HFFc6 (cell line): ENCODE results near the gene CNGB1. TPM values are rescaled to one million over a fixed set of nuclear protein-coding genes. Genes with fewer than 3 reads are reported as not detected.
"Not testable (repeated sequence)": the region's sequence is repeated elsewhere in the genome, so short reads cannot be mapped to it uniquely, and the experiment has no call there.

ENCODE experiments used
- DNase-seq: peaks from one replicate; pipeline ENCODE4 v3.0.0-alpha.2; 2018
- H3K27ac Mint-ChIP-seq: 2 replicates; pipeline ENCODE4 v1.8.0; 2020; ENCODE audit warnings: mild to moderate bottlenecking, mixed read lengths
- H3K27me3 Mint-ChIP-seq: 2 replicates; pipeline ENCODE4 v1.8.0; 2021; ENCODE audit warnings: mild to moderate bottlenecking, moderate library complexity, mixed read lengths; ENCODE audit not compliant: insufficient read depth
- H3K36me3 Mint-ChIP-seq: 2 replicates; pipeline ENCODE4 v1.8.0; 2021; ENCODE audit warnings: low read depth, mixed read lengths
- H3K4me1 Mint-ChIP-seq: 2 replicates; pipeline ENCODE4 v1.8.0; 2020; ENCODE audit warnings: low read depth, mixed read lengths
- H3K4me3 Mint-ChIP-seq: 2 replicates; pipeline ENCODE4 v1.8.0; 2020; ENCODE audit warnings: mild to moderate bottlenecking, moderate library complexity, mixed read lengths
- H3K9me3 Mint-ChIP-seq: 2 replicates; pipeline ENCODE4 v1.8.0; 2020; ENCODE audit warnings: mild to moderate bottlenecking, mixed read lengths
- CTCF ChIP-seq: fragments of 200-600 bp; sonication (generic); IDR thresholded peaks from 2 replicates; pipeline ENCODE4 v1.5.0; 2021; ENCODE audit warnings: antibody characterized with exemption, mild to moderate bottlenecking
- total RNA-seq, 6 experiments: library from RNA; stranded (reverse); fragmentation: NEBNext Ultra II Directional; extraction: Animal tissue kit (Norgen Biotek cat#: 25700); gene quantifications; 2 replicates in 1 of 6; 3 replicates in 5 of 6; pipeline ENCODE4 v1.2.3, GENCODE V29; 2021

CNGB1 gene
- total RNA-seq, 6 experiments from 2014 or later: 0.02 TPM; not detected in 5

GRCh38 chr16:57947261-57947660 lies 23.7 kb downstream of the CNGB1 start:
- H3K27ac Mint-ChIP-seq: no peak overlapping the region

GRCh38 chr16:57946181-57946801 lies 24.6 kb downstream of the CNGB1 start:
- Mint-ChIP-seq H3K27me3 (peaks cover 16% of the 10 kb centered on the region), H3K9me3 (no peaks in the 10 kb centered on the region), H3K27ac (no peak overlapping the region), H3K36me3 (no peaks in the 10 kb centered on the region), H3K4me3 (no peak overlapping the region), H3K4me1 (no peaks in the 10 kb centered on the region)
- no peak for DNase-seq
- no peak for TF ChIP-seq CTCF

More at GRCh38 chr16:57947261-57947660, 23.7 kb downstream of the CNGB1 start:
- H3K4me3 Mint-ChIP-seq: no peak overlapping the region
- TF ChIP-seq CTCF: no peak
- no peaks in the 10 kb centered on the region for H3K36me3 Mint-ChIP-seq
- H3K9me3 Mint-ChIP-seq: no peaks in the 10 kb centered on the region
- DNase-seq: no peak
- H3K4me1 Mint-ChIP-seq: no peaks in the 10 kb centered on the region
- H3K27me3 Mint-ChIP-seq: peaks cover 13% of the 10 kb centered on the region

DNA sequence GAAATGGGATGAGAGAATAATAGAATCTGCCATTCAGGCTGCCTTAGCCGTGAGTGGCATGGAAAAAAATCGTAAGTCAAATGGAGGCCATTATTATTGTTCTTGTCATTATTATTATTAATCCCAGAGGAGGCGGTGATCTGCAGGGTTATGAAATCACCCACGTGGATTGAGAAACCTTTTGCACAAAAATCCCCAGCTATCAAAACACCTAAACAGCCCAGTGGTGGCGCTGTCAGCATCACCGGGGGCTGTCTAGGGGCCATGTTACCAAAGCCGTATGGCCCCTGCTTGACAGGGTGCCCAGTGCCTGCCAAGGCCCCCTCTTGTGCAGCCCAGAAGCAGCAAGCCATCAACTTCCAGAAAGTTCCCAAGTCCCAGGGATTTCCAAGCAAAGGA lies 25.2 kb downstream of the CNGB1 start:
- Mint-ChIP-seq H3K36me3 (no peaks in the 10 kb centered on the region), H3K4me1 (no peaks in the 10 kb centered on the region), H3K9me3 (no peaks in the 10 kb centered on the region), H3K27me3 (peaks cover 18% of the 10 kb centered on the region), H3K27ac (no peak overlapping the region), H3K4me3 (no peak overlapping the region)
- no peak for DNase-seq
- TF ChIP-seq CTCF: peak; percentile 47; the same call in 1 of the 2 replicates

DNA sequence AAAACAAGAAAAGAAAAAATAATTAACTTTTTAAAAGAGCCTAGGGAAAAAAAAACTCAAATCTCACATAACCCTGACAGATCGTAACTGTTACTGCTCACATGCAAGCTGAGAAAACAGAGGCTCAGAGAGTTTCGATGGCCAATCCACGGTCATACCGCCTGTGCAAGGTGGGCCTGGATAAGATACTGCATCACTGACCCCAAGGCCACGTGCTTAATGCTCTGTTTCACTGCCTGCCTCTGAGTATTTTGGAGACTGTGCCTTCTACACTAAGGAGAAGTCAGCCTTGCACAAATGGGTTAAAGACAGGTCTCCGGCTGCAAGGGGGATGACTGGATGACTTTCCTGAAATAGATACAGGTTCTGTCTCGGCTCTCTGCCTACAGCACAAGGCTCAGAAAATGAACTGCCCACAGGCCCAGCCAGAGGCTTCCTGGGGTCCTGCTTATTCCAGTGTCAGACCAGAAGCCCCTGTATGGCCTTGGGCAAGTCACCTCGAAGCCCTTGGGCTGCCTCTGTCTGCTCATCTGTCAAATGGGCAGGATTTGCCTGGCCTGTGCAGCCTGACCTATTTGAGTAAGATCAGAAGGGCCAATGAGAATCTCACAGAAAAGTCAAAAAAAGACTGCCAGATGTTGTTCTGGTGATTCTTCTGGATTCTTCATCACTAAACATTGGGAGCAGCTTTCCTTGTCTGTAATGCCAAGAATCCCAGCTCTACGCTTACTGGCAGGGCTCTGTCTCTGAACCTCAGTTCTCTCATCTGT lies 25.8 kb downstream of the CNGB1 start:
- H3K9me3 Mint-ChIP-seq: no peaks in the 10 kb centered on the region
- TF ChIP-seq CTCF: no peak
- H3K27ac Mint-ChIP-seq: no peak overlapping the region
- no peak overlapping the region for H3K4me3 Mint-ChIP-seq
- H3K27me3 Mint-ChIP-seq: peaks cover 18% of the 10 kb centered on the region
- no peaks in the 10 kb centered on the region for H3K36me3 Mint-ChIP-seq
- DNase-seq: no peak
- peaks cover 6% of the 10 kb centered on the region for H3K4me1 Mint-ChIP-seq

- H3K36me3 Mint-ChIP-seq, H3K27ac Mint-ChIP-seq, DNase-seq, H3K4me3 Mint-ChIP-seq, H3K9me3 Mint-ChIP-seq: not testable (repeated sequence)
- Mint-ChIP-seq H3K4me1 (peaks cover 19% of the 10 kb centered on the region), H3K27me3 (peaks cover 21% of the 10 kb centered on the region)
Observed at GRCh38 chr16:57943381-57943780, 27.5 kb downstream of the CNGB1 start.

GRCh38 chr16:57941901-57942300 lies 29.0 kb downstream of the CNGB1 start:
- not testable (repeated sequence) for DNase-seq, H3K27ac Mint-ChIP-seq, H3K9me3 Mint-ChIP-seq, H3K36me3 Mint-ChIP-seq, H3K4me3 Mint-ChIP-seq
- Mint-ChIP-seq H3K27me3 (peaks cover 23% of the 10 kb centered on the region), H3K4me1 (peaks cover 20% of the 10 kb centered on the region)
